GM23338 (cell line): ENCODE measurements around the gene CD4. TPM values are rescaled to one million over a fixed set of nuclear protein-coding genes. Genes with fewer than 3 reads are reported as not detected.

Experiments used
- ATAC-seq: fragments of 200-7000 bp; cut with Tn5 transposase; 3 replicates; pipeline ENCODE4 v1.9.1; 2020
- DNase-seq: peaks from one replicate; pipeline ENCODE4 v3.0.0-alpha.2; 2015; ENCODE audit warnings: low spot score
- H2AFZ ChIP-seq: fragments of 200-600 bp; sonication (generic); 2 replicates; pipeline ENCODE4 v1.8.0; 2016; ENCODE audit warnings: antibody characterized with exemption, mild to moderate bottlenecking, moderate library complexity
- H3F3A ChIP-seq: fragments of 200-600 bp; sonication (generic); replicated peaks from 2 replicates; pipeline ENCODE4 v1.8.0; 2017; ENCODE audit warnings: antibody characterized with exemption, mixed run types, low read depth
- H3K27ac ChIP-seq: fragments of 200-600 bp; sonication (generic); 2 replicates; pipeline ENCODE4 v1.6.1; 2016; ENCODE audit warnings: low read depth
- H3K27me3 ChIP-seq: fragments of 200-600 bp; sonication (generic); 2 replicates; pipeline ENCODE4 v1.8.0; 2016; ENCODE audit warnings: mild to moderate bottlenecking, mixed run types, moderate library complexity; ENCODE audit not compliant: insufficient read depth
- H3K36me3 ChIP-seq: fragments of 200-600 bp; sonication (generic); 2 replicates; pipeline ENCODE4 v1.8.0; 2016; ENCODE audit warnings: mild to moderate bottlenecking; ENCODE audit not compliant: insufficient read depth
- H3K4me1 ChIP-seq: fragments of 200-600 bp; sonication (generic); 2 replicates; pipeline ENCODE4 v1.8.0; 2016; ENCODE audit warnings: mild to moderate bottlenecking, moderate library complexity; ENCODE audit not compliant: insufficient read depth
- H3K4me2 ChIP-seq: fragments of 200-600 bp; sonication (generic); 2 replicates; pipeline ENCODE4 v1.7.1; 2017; ENCODE audit warnings: mixed run types
- H3K4me3 ChIP-seq: fragments of 200-600 bp; sonication (generic); 2 replicates; pipeline ENCODE4 v1.6.1; 2016; ENCODE audit warnings: mixed run types
- H3K79me2 ChIP-seq: fragments of 200-600 bp; sonication (generic); replicated peaks from 2 replicates; pipeline ENCODE4 v1.8.0; 2017; ENCODE audit warnings: mild to moderate bottlenecking; ENCODE audit not compliant: insufficient read depth
- H3K9me2 ChIP-seq: fragments of 200-600 bp; sonication (generic); 2 replicates; pipeline ENCODE4 v1.8.0; 2017; ENCODE audit not compliant: insufficient read depth
- H4K20me1 ChIP-seq: fragments of 200-600 bp; sonication (generic); replicated peaks from 2 replicates; pipeline ENCODE4 v1.8.0; 2017; ENCODE audit warnings: mild to moderate bottlenecking; ENCODE audit not compliant: insufficient read depth
- H3K27ac Mint-ChIP-seq: 2 replicates; pipeline ENCODE4 v1.8.0; 2020; ENCODE audit warnings: inconsistent platforms, mild to moderate bottlenecking, moderate library complexity, mixed read lengths
- H3K27me3 Mint-ChIP-seq: 3 replicates; pipeline ENCODE4 v1.8.0; 2022; ENCODE audit warnings: low read depth, mild to moderate bottlenecking, moderate library complexity, mixed read lengths, inconsistent platforms; ENCODE audit not compliant: insufficient read depth, poor library complexity
- H3K36me3 Mint-ChIP-seq: 3 replicates; pipeline ENCODE4 v1.8.0; 2021; ENCODE audit warnings: low read depth, mild to moderate bottlenecking, inconsistent platforms, moderate library complexity, mixed read lengths
- H3K4me1 Mint-ChIP-seq: 3 replicates; pipeline ENCODE4 v1.8.0; 2020; ENCODE audit warnings: mild to moderate bottlenecking, inconsistent platforms, mixed read lengths
- H3K4me3 Mint-ChIP-seq: 3 replicates; pipeline ENCODE4 v1.8.0; 2021; ENCODE audit warnings: moderate library complexity, mild to moderate bottlenecking, inconsistent platforms, mixed read lengths
- H3K9me3 Mint-ChIP-seq: 3 replicates; pipeline ENCODE4 v1.8.0; 2020; ENCODE audit warnings: moderate library complexity, mild to moderate bottlenecking, inconsistent platforms, mixed read lengths
- POLR2AphosphoS5 ChIP-seq: IDR thresholded peaks from 2 replicates; pipeline ENCODE4 v1.6.1; 2016; ENCODE audit warnings: antibody characterized with exemption, low read depth
- polyA plus RNA-seq: library from polyadenylated mRNA; unstranded; fragments of >200 nt; fragmentation: Nextera tagmentation; extraction: Ambion mirVana; gene quantifications from 2 replicates; pipeline ENCODE4 v1.2.1, GENCODE V29; 2016
- total RNA-seq: library from RNA; depleted of rRNA; stranded (reverse); fragments of >200 nt; shearing (Covaris generic); gene quantifications from 2 replicates; pipeline ENCODE4 v1.2.3, GENCODE V29; 2014
- TF ChIP-seq, protein P1 (sequence below): fragments of 250-450 bp; sonication (Bioruptor Pico); IDR thresholded peaks from 2 replicates; pipeline ENCODE4 v1.5.0; 2020; ENCODE audit warnings: mild to moderate bottlenecking, moderate library complexity
- TF ChIP-seq, protein P2 (sequence below), 2 experiments: fragments of 200-600 bp in 1 of 2; sonication (generic) in 1 of 2; conservative IDR thresholded peaks; 2 replicates each; pipeline versions ENCODE4 v1.5.1 to v1.6.1; 2016 to 2017; ENCODE audit warnings: antibody characterized with exemption in 2 of 2, low read depth in 2 of 2, mild to moderate bottlenecking in 2 of 2, moderate library complexity in 1 of 2

CD4 gene
- total and polyA plus RNA-seq, 2 experiments from 2014 or later = 1.5 to 2.0 TPM

DNA sequence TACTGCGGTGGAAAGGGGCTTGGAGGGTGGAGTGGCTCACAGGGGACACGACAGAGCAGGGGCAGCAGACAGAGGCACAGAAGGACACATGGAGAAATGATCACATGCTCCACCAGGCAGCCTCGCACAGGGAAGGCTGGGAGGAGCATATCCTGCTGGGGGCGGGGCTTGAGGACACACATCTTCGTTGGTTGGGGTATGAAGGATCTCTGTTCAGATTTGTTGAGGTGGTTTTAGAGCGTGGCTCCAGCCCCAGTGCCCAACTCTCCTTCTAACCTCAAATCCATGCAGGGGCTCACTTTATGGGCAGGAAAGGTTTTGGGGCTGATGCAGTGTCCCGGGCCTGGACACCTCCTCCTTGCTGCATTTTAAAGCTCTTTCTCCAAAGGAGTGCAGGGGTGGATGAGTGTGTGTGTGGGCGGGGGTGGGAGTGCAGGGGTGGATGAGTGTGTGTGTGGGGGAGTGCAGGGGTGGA is 38.1 kb downstream of the CD4 start (continued):
- TF ChIP-seq, protein P1, sequence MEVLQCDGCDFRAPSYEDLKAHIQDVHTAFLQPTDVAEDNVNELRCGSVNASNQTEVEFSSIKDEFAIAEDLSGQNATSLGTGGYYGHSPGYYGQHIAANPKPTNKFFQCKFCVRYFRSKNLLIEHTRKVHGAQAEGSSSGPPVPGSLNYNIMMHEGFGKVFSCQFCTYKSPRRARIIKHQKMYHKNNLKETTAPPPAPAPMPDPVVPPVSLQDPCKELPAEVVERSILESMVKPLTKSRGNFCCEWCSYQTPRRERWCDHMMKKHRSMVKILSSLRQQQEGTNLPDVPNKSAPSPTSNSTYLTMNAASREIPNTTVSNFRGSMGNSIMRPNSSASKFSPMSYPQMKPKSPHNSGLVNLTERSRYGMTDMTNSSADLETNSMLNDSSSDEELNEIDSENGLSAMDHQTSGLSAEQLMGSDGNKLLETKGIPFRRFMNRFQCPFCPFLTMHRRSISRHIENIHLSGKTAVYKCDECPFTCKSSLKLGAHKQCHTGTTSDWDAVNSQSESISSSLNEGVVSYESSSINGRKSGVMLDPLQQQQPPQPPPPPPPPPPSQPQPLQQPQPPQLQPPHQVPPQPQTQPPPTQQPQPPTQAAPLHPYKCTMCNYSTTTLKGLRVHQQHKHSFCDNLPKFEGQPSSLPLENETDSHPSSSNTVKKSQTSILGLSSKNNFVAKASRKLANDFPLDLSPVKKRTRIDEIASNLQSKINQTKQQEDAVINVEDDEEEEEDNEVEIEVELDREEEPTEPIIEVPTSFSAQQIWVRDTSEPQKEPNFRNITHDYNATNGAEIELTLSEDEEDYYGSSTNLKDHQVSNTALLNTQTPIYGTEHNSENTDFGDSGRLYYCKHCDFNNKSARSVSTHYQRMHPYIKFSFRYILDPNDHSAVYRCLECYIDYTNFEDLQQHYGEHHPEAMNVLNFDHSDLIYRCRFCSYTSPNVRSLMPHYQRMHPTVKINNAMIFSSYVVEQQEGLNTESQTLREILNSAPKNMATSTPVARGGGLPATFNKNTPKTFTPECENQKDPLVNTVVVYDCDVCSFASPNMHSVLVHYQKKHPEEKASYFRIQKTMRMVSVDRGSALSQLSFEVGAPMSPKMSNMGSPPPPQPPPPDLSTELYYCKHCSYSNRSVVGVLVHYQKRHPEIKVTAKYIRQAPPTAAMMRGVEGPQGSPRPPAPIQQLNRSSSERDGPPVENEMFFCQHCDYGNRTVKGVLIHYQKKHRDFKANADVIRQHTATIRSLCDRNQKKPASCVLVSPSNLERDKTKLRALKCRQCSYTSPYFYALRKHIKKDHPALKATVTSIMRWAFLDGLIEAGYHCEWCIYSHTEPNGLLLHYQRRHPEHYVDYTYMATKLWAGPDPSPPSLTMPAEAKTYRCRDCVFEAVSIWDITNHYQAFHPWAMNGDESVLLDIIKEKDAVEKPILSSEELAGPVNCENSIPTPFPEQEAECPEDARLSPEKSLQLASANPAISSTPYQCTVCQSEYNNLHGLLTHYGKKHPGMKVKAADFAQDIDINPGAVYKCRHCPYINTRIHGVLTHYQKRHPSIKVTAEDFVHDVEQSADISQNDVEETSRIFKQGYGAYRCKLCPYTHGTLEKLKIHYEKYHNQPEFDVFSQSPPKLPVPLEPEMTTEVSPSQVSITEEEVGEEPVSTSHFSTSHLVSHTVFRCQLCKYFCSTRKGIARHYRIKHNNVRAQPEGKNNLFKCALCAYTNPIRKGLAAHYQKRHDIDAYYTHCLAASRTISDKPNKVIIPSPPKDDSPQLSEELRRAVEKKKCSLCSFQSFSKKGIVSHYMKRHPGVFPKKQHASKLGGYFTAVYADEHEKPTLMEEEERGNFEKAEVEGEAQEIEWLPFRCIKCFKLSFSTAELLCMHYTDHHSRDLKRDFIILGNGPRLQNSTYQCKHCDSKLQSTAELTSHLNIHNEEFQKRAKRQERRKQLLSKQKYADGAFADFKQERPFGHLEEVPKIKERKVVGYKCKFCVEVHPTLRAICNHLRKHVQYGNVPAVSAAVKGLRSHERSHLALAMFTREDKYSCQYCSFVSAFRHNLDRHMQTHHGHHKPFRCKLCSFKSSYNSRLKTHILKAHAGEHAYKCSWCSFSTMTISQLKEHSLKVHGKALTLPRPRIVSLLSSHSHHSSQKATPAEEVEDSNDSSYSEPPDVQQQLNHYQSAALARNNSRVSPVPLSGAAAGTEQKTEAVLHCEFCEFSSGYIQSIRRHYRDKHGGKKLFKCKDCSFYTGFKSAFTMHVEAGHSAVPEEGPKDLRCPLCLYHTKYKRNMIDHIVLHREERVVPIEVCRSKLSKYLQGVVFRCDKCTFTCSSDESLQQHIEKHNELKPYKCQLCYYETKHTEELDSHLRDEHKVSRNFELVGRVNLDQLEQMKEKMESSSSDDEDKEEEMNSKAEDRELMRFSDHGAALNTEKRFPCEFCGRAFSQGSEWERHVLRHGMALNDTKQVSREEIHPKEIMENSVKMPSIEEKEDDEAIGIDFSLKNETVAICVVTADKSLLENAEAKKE = no peak

DNA sequence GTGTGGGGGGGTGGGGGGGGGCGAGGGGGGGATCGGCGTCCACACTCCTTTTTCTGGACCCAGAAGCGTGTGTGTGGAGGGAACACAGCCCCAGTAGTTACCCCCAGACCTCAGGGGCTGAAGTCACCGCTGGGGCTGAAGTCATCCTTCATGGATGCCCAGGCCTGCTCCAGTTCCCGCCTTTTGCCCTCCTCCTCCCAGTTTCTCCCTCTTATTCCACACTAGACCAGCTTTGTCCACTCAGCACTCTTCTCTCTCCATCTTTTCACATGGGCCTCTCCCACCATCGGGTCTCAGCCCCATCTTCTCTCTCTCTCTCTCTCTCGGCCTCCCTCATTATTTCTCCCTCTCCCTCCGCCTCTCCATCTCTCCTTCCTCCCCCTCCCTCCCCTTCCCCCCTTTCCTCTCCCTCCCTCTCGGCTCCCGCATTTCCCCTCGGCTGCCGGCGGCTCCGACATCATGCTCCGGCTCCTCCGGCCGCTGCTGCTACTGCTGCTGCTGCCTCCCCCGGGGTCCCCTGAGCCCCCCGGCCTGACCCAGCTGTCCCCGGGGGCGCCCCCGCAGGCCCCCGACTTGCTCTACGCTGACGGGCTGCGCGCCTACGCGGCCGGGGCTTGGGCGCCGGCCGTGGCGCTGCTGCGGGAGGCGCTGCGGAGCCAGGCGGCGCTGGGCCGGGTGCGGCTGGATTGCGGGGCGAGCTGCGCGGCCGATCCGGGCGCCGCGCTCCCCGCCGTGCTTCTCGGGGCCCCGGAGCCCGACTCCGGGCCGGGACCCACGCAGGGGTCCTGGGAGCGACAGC is 38.9 kb downstream of the CD4 start, which contains the start of gene P3H3:
P3H3 (plus strand) TSS at position 426 of the 799 bp plus-strand sequence; CDS start at position 460, 34 bp downstream.
- peak; percentile 8 for ATAC-seq
- peaks cover 29% of the 10 kb centered on the region for H3K4me1 ChIP-seq
- no peaks in the 10 kb centered on the region for H3K9me2 ChIP-seq
- peak; percentile 86 for DNase-seq
- Mint-ChIP-seq H3K9me3 (no peaks in the 10 kb centered on the region), H3K27me3 (peaks cover 23% of the 10 kb centered on the region), H3K4me1 (peaks cover 41% of the 10 kb centered on the region), H3K27ac (peak within 1 kb of the TSS; percentile 93), H3K4me3 (peak within 1 kb of the TSS; percentile 96), H3K36me3 (peaks cover 34% of the 10 kb centered on the region)
- H3K79me2 ChIP-seq = peaks cover 9% of the 10 kb centered on the region
- H3K4me3 ChIP-seq = peak within 1 kb of the TSS; percentile 98
- H3K36me3 ChIP-seq = peaks cover 3% of the 10 kb centered on the region; the same call in 1 of the 2 replicates
- peaks cover 33% of the 10 kb centered on the region for H3K27me3 ChIP-seq
- H3K4me2 ChIP-seq = peak within 1 kb of the TSS; percentile 96
- peak within 1 kb of the TSS; percentile 63 for H2AFZ ChIP-seq
- no peaks in the 10 kb centered on the region for H4K20me1 ChIP-seq
- TF ChIP-seq, protein P2, sequence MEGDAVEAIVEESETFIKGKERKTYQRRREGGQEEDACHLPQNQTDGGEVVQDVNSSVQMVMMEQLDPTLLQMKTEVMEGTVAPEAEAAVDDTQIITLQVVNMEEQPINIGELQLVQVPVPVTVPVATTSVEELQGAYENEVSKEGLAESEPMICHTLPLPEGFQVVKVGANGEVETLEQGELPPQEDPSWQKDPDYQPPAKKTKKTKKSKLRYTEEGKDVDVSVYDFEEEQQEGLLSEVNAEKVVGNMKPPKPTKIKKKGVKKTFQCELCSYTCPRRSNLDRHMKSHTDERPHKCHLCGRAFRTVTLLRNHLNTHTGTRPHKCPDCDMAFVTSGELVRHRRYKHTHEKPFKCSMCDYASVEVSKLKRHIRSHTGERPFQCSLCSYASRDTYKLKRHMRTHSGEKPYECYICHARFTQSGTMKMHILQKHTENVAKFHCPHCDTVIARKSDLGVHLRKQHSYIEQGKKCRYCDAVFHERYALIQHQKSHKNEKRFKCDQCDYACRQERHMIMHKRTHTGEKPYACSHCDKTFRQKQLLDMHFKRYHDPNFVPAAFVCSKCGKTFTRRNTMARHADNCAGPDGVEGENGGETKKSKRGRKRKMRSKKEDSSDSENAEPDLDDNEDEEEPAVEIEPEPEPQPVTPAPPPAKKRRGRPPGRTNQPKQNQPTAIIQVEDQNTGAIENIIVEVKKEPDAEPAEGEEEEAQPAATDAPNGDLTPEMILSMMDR (conservative IDR thresholded peaks at IDR 0.05; ENCODE audit: low read depth in 2 of 2) = no peak; a peak in 1 of 4 replicates
- TF ChIP-seq POLR2AphosphoS5 = peak; percentile 59
- peaks cover 16% of the 10 kb centered on the region for H3F3A ChIP-seq
- H3K27ac ChIP-seq = peak within 1 kb of the TSS; percentile 59; the same call in 1 of the 2 replicates
